ENCODE data around the gene AP5Z1. TPM values are rescaled to one million over a fixed set of nuclear protein-coding genes. Genes with fewer than 3 reads are reported as not detected.
A peak's percentile ranks its signal among the peaks of the same experiment; 100 is the strongest.

Gene AP5Z1
- total RNA-seq, 2 donors from 2014 or later: 7.5 to 9.2 TPM

GRCh38 chr7:4817178-4817901, 41.9 kb downstream of the AP5Z1 start:
- Histone ChIP-seq H3K4me1 (peaks cover 0 to 22% of the 10 kb centered on the region in 2 donors), H3K27me3 (no peaks in the 10 kb centered on the region), H3K27ac (no peak overlapping the region), H3K4me3 (no peak overlapping the region), H3K9me3 (no peaks in the 10 kb centered on the region), H3K36me3 (no peaks in the 10 kb centered on the region)
- DNase-seq (ENCODE audit: low spot score): no peak
- no peak for TF ChIP-seq CTCF (IDR thresholded peaks at IDR 0.05)

- no peak for TF ChIP-seq CTCF (IDR thresholded peaks at IDR 0.05)
- Histone ChIP-seq H3K27me3 (no peaks in the 10 kb centered on the region), H3K27ac (no peak overlapping the region), H3K9me3 (no peaks in the 10 kb centered on the region), H3K4me3 (no peak overlapping the region), H3K4me1 (peaks cover 0 to 22% of the 10 kb centered on the region in 2 donors), H3K36me3 (no peaks in the 10 kb centered on the region)
- DNase-seq (ENCODE audit: low spot score): no peak
These were observed 42.8 kb downstream of the AP5Z1 start for GRCh38 chr7:4818000-4818794.

GRCh38 chr7:4819560-4820404, 44.4 kb downstream of the AP5Z1 start:
- Histone ChIP-seq H3K36me3 (no peaks in the 10 kb centered on the region), H3K4me1 (peaks cover 0 to 22% of the 10 kb centered on the region in 2 donors), H3K4me3 (no peak overlapping the region), H3K9me3 (no peaks in the 10 kb centered on the region), H3K27me3 (no peaks in the 10 kb centered on the region), H3K27ac (peak overlapping the region; percentile 29 to 56)
- TF ChIP-seq CTCF (IDR thresholded peaks at IDR 0.05): no peak
- DNase-seq (ENCODE audit: low spot score): no peak

GRCh38 chr7:4820405-4820966, 45.1 kb downstream of the AP5Z1 start:
- H3K9me3 ChIP-seq: no peaks in the 10 kb centered on the region
- no peak for TF ChIP-seq CTCF (IDR thresholded peaks at IDR 0.05)
- peaks cover 0 to 22% of the 10 kb centered on the region in 2 donors for H3K4me1 ChIP-seq
- peak overlapping the region; percentile 29 to 56 for H3K27ac ChIP-seq
- no peaks in the 10 kb centered on the region for H3K36me3 ChIP-seq
- no peak overlapping the region for H3K4me3 ChIP-seq
- DNase-seq (ENCODE audit: low spot score): no peak
- H3K27me3 ChIP-seq: no peaks in the 10 kb centered on the region

GRCh38 chr7:4820967-4821471, 45.6 kb downstream of the AP5Z1 start:
- no peaks in the 10 kb centered on the region for H3K36me3 ChIP-seq
- TF ChIP-seq CTCF (IDR thresholded peaks at IDR 0.05): no peak
- H3K27ac ChIP-seq: no peak overlapping the region
- no peaks in the 10 kb centered on the region for H3K9me3 ChIP-seq
- DNase-seq (ENCODE audit: low spot score): no peak
- no peak overlapping the region for H3K4me3 ChIP-seq
- no peaks in the 10 kb centered on the region for H3K27me3 ChIP-seq
- H3K4me1 ChIP-seq: peaks cover 0 to 22% of the 10 kb centered on the region in 2 donors
